Panc1 (cell line): ENCODE results near the gene TMEM163. TPM values are rescaled to one million over a fixed set of nuclear protein-coding genes. Genes with fewer than 3 reads are reported as not detected.

Experiments used
- ATAC-seq: fragments of 200-7000 bp; cut with Tn5 transposase; 2 replicates; pipeline ENCODE4 v1.9.1; 2020; ENCODE audit warnings: mild to moderate bottlenecking, moderate library complexity
- BruUV-seq: library from RNA; stranded (reverse); fragments of 400-500 nt; replicated peaks from 2 replicates; lab custom pipeline; 2021; lab: Mats Ljungman, UMichigan
- CTCF ChIA-PET: fragments of 300-600 bp; sonication (Branson Sonifier 250); formaldehyde crosslinking; loops from one replicate; lab custom pipeline; 2022; ENCODE audit warnings: antibody characterized with exemption; lab: Charles Lee
- POLR2A ChIA-PET: fragments of 300-600 bp; sonication (Branson Sonifier 250); formaldehyde crosslinking; loops from one replicate; lab custom pipeline; 2022; ENCODE audit warnings: antibody characterized with exemption; lab: Charles Lee
- DNase-seq: peaks from one replicate; pipeline ENCODE4 v3.0.0-alpha.2; 2010; ENCODE audit warnings: low read depth, low spot score
- H3K27ac ChIP-seq: 2 replicates; pipeline ENCODE4 v1.5.1; 2011; ENCODE audit warnings: mild to moderate bottlenecking, low read length, inconsistent platforms
- H3K27me3 ChIP-seq: fragments of 200-500 bp; sonication (Bioruptor generic); 2 replicates; pipeline ENCODE4 v1.6.0; 2014; ENCODE audit warnings: low read length, inconsistent platforms; ENCODE audit not compliant: control insufficient read depth, insufficient read depth
- H3K36me3 ChIP-seq: fragments of 200-500 bp; sonication (Bioruptor generic); 2 replicates; pipeline ENCODE4 v1.5.1; 2014; ENCODE audit warnings: inconsistent platforms, mild to moderate bottlenecking, low read length, moderate library complexity; ENCODE audit not compliant: control insufficient read depth, insufficient read depth
- H3K4me1 ChIP-seq: 2 replicates; pipeline ENCODE4 v1.5.1; 2011; ENCODE audit warnings: inconsistent platforms, mild to moderate bottlenecking, low read length, moderate library complexity; ENCODE audit not compliant: control insufficient read depth, insufficient read depth
- H3K4me3 ChIP-seq, 2 experiments: 2 replicates each; pipeline ENCODE4 v1.5.1; 2011 to 2012; ENCODE audit warnings: low read depth in 2 of 2, low read length in 2 of 2, mild to moderate bottlenecking in 2 of 2, inconsistent platforms in 1 of 2, moderate library complexity in 1 of 2
- H3K9me3 ChIP-seq: fragments of 200-500 bp; sonication (Bioruptor generic); 2 replicates; pipeline ENCODE4 v1.5.1; 2014; ENCODE audit warnings: low read depth, mild to moderate bottlenecking, inconsistent platforms, low read length, moderate library complexity; ENCODE audit not compliant: control insufficient read depth, insufficient read depth
- POLR2AphosphoS5 ChIP-seq: IDR thresholded peaks from 2 replicates; pipeline ENCODE4 v1.6.1; 2012; ENCODE audit warnings: mild to moderate bottlenecking, low read depth, low read length, moderate library complexity
- SIN3A ChIP-seq: IDR thresholded peaks from 2 replicates; pipeline ENCODE4 v1.6.1; 2012; ENCODE audit warnings: low read depth, mild to moderate bottlenecking, low read length, moderate library complexity, borderline replicate concordance; ENCODE audit not compliant: insufficient read depth
- TCF7L2 ChIP-seq: IDR thresholded peaks from 2 replicates; pipeline ENCODE4 v1.6.1; 2011; ENCODE audit warnings: mild to moderate bottlenecking, low read depth, low read length, inconsistent platforms
- in situ Hi-C: cut with HindIII; loops from 2 replicates; pipeline ENCODE4 v1.10.0; 2016; ENCODE audit warnings: low sequenced_read_pairs, low pct_unique_long_range_greater_than_20kb
- intact Hi-C: fragments of 100-400 bp; cut with micrococcal nuclease; formaldehyde crosslinking; loops from one replicate; pipeline ENCODE4 v1.10.0; 2022; ENCODE audit not compliant: unreplicated experiment
- total RNA-seq: library from RNA; stranded (reverse); gene quantifications from one replicate; pipeline ENCODE4 v1.2.1, GENCODE V29; 2021; ENCODE audit not compliant: unreplicated experiment
- TF ChIP-seq, protein P1 (sequence below), 2 experiments: IDR thresholded peaks; 2 replicates each; pipeline ENCODE4 v1.6.1; 2011 to 2012; ENCODE audit warnings: low read depth in 2 of 2, control low read depth in 1 of 2, low read length in 1 of 2, mild to moderate bottlenecking in 1 of 2, moderate library complexity in 1 of 2; ENCODE audit not compliant: insufficient read depth in 1 of 2
- TF ChIP-seq, protein P2 (sequence below): fragments of 450-650 bp; IDR thresholded peaks from 2 replicates; pipeline ENCODE4 v1.5.1; 2017; ENCODE audit warnings: mild to moderate bottlenecking

Gene TMEM163
- total RNA-seq, 1 experiment from 2014 or later, result not detected

DNA sequence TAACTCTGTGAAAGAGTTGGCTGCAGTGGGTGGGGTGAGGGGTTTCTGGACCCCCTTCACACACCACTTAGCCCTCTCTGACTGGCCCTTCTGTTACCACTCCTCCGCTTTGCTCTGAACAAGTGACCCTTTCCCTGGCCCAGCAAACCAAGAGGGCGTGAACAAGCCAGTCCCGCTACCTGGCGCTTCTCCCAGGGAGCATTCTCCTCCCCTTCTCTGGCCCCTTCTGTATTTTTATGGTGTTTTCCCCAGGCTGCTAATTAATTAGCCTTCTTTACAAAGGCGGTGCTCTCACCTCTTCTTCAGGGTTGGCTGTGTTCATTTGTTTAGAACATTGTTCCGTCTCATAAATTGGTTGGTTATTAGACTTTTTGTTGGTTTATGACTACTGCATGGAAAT lies 284.8 kb downstream of the TMEM163 start:
- no peaks in the 10 kb centered on the region for H3K9me3 ChIP-seq
- no peaks in the 10 kb centered on the region for H3K27me3 ChIP-seq
- intact Hi-C loops (no loop called here), in situ Hi-C loops (no loop called here)
- H3K36me3 ChIP-seq, result no peaks in the 10 kb centered on the region
- TF ChIP-seq, protein P1, sequence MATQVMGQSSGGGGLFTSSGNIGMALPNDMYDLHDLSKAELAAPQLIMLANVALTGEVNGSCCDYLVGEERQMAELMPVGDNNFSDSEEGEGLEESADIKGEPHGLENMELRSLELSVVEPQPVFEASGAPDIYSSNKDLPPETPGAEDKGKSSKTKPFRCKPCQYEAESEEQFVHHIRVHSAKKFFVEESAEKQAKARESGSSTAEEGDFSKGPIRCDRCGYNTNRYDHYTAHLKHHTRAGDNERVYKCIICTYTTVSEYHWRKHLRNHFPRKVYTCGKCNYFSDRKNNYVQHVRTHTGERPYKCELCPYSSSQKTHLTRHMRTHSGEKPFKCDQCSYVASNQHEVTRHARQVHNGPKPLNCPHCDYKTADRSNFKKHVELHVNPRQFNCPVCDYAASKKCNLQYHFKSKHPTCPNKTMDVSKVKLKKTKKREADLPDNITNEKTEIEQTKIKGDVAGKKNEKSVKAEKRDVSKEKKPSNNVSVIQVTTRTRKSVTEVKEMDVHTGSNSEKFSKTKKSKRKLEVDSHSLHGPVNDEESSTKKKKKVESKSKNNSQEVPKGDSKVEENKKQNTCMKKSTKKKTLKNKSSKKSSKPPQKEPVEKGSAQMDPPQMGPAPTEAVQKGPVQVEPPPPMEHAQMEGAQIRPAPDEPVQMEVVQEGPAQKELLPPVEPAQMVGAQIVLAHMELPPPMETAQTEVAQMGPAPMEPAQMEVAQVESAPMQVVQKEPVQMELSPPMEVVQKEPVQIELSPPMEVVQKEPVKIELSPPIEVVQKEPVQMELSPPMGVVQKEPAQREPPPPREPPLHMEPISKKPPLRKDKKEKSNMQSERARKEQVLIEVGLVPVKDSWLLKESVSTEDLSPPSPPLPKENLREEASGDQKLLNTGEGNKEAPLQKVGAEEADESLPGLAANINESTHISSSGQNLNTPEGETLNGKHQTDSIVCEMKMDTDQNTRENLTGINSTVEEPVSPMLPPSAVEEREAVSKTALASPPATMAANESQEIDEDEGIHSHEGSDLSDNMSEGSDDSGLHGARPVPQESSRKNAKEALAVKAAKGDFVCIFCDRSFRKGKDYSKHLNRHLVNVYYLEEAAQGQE (IDR thresholded peaks at IDR 0.05; ENCODE audit: insufficient read depth in 1 of 2, low read depth in 2 of 2, low read length in 1 of 2), result no peak
- TF ChIP-seq, protein P2, sequence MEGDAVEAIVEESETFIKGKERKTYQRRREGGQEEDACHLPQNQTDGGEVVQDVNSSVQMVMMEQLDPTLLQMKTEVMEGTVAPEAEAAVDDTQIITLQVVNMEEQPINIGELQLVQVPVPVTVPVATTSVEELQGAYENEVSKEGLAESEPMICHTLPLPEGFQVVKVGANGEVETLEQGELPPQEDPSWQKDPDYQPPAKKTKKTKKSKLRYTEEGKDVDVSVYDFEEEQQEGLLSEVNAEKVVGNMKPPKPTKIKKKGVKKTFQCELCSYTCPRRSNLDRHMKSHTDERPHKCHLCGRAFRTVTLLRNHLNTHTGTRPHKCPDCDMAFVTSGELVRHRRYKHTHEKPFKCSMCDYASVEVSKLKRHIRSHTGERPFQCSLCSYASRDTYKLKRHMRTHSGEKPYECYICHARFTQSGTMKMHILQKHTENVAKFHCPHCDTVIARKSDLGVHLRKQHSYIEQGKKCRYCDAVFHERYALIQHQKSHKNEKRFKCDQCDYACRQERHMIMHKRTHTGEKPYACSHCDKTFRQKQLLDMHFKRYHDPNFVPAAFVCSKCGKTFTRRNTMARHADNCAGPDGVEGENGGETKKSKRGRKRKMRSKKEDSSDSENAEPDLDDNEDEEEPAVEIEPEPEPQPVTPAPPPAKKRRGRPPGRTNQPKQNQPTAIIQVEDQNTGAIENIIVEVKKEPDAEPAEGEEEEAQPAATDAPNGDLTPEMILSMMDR, result no peak
- TF ChIP-seq TCF7L2, result no peak
- ChIA-PET CTCF (no interaction called here), POLR2A (no interaction called here)
- no peak overlapping the region for H3K27ac ChIP-seq
- no peak overlapping the region for H3K4me3 ChIP-seq
- ATAC-seq (no peak), DNase-seq (no peak)
- H3K4me1 ChIP-seq, result no peaks in the 10 kb centered on the region
- no TSS peak for BruUV-seq

GRCh38 chr2:134433469-134433868 lies 285.3 kb downstream of the TMEM163 start:
- Histone ChIP-seq H3K27ac (no peak overlapping the region), H3K4me3 (no peak overlapping the region), H3K36me3 (no peaks in the 10 kb centered on the region), H3K4me1 (no peaks in the 10 kb centered on the region), H3K27me3 (no peaks in the 10 kb centered on the region), H3K9me3 (no peaks in the 10 kb centered on the region)
- no peak for DNase-seq
- CTCF ChIA-PET, result no interaction called here
- TF ChIP-seq SIN3A (no peak), POLR2AphosphoS5 (no peak), TCF7L2 (no peak)
- TF ChIP-seq, protein P2, result no peak
- TF ChIP-seq, protein P1 (IDR thresholded peaks at IDR 0.05; ENCODE audit: insufficient read depth in 1 of 2, low read depth in 2 of 2, low read length in 1 of 2), result no peak
- no TSS peak for BruUV-seq
- POLR2A ChIA-PET, result no interaction called here
- no peak for ATAC-seq
- intact Hi-C loops, result no loop called here
- in situ Hi-C loops, result no loop called here
